Suprapubic skin (tissue), 4 donors: ENCODE results near the gene CST3. TPM values are rescaled to one million over a fixed set of nuclear protein-coding genes. Genes with fewer than 3 reads are reported as not detected.
"Not testable (repeated sequence)": the region's sequence is repeated elsewhere in the genome, so short reads cannot be mapped to it uniquely, and the experiment has no call there.

Experiments
- DNase-seq, 2 donors: peaks; one replicate each; pipeline ENCODE4 v3.0.0-alpha.2; 2019; ENCODE audit warnings: low spot score in 2 of 2
- H3K27ac ChIP-seq: fragments of 200-600 bp; sonication (generic); one replicate; pipeline ENCODE4 v1.5.1; 2019
- H3K27me3 ChIP-seq: fragments of 200-600 bp; sonication (generic); one replicate; pipeline ENCODE4 v1.5.1; 2019
- H3K36me3 ChIP-seq: fragments of 200-600 bp; sonication (generic); one replicate; pipeline ENCODE4 v1.5.1; 2019
- H3K4me1 ChIP-seq: fragments of 200-600 bp; sonication (generic); one replicate; pipeline ENCODE4 v1.5.1; 2019
- H3K4me3 ChIP-seq: fragments of 200-600 bp; sonication (generic); one replicate; pipeline ENCODE4 v1.5.1; 2019; ENCODE audit warnings: mild to moderate bottlenecking
- H3K9me3 ChIP-seq: fragments of 200-600 bp; sonication (generic); one replicate; pipeline ENCODE4 v1.5.1; 2019
- EP300 ChIP-seq: sonication (generic); formaldehyde crosslinking; IDR thresholded peaks from one replicate; pipeline ENCODE4 v1.6.1; 2017; ENCODE audit warnings: antibody characterized with exemption
- POLR2A ChIP-seq, 2 donors: fragments of 450-650 bp; IDR thresholded peaks; one replicate each; pipeline ENCODE4 v1.6.1; 2017; ENCODE audit warnings: antibody characterized with exemption in 2 of 2, mild to moderate bottlenecking in 2 of 2, moderate library complexity in 2 of 2
- POLR2AphosphoS5 ChIP-seq, 3 donors: sonication (generic); formaldehyde crosslinking; IDR thresholded peaks; one replicate each; pipeline ENCODE4 v1.6.1; 2017; ENCODE audit warnings: antibody characterized with exemption in 3 of 3
- WGBS: methylation state at CpG from one replicate; pipeline ENCODE4 v1.1.5; 2018; 5-methylcytosine and 5-hydroxymethylcytosine counted together
- total RNA-seq, 4 donors: library from RNA; depleted of rRNA; stranded (reverse); fragments of >200 nt; gene quantifications; one replicate each; pipeline ENCODE4 v1.1.0, GENCODE V29; 2016
- TF ChIP-seq, protein P1 (sequence below), 2 donors: fragments of 200-600 bp in 1 of 2; fragments of 450-650 bp in 1 of 2; sonication (generic) in 1 of 2; IDR thresholded peaks; one replicate each; pipeline ENCODE4 v1.5.1; 2016 to 2019; ENCODE audit warnings: antibody characterized with exemption in 2 of 2, mild to moderate bottlenecking in 1 of 2, moderate library complexity in 1 of 2

CST3 gene
- total RNA-seq, 4 donors from 2014 or later: 258 to 476 (median 386) TPM

DNA sequence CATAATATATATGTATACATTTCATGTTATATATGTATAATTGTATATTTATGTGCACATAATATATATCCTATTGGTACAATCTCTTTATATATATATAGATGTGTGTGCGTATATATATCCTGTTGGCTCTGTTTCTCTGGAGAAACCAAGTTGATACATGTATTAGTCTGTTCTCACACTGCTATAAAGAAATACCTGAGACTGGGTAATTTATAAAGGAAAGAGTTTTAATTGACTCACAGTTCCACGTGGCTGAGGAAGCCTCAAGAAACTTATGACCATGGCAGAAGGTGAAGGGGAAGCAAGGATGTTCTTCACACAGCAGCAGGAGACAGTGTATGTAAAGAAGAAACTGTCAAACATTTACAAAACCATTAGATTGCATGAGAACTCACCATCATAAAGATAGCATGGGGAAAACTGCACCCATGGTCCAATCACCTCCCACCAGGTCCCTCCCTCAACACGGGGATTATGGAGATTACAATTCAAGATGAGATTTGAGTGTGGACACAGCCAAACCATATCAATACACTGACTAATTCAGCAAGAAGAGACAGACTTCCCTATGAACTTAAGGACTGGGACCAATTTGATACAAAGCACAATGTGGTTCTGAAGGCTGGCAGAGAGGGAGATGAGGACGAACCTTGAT, 14.0 kb downstream of the CST3 start:
- WGBS: 55% methylated on average over 4 of the region's 4 CpGs
- peak overlapping the region; percentile 84 for H3K27ac ChIP-seq
- peaks cover 44% of the 10 kb centered on the region for H3K4me1 ChIP-seq
- no peaks in the 10 kb centered on the region for H3K27me3 ChIP-seq
- no peaks in the 10 kb centered on the region for H3K36me3 ChIP-seq
- no peak for DNase-seq
- H3K4me3 ChIP-seq: no peak overlapping the region
- TF ChIP-seq, protein P1, sequence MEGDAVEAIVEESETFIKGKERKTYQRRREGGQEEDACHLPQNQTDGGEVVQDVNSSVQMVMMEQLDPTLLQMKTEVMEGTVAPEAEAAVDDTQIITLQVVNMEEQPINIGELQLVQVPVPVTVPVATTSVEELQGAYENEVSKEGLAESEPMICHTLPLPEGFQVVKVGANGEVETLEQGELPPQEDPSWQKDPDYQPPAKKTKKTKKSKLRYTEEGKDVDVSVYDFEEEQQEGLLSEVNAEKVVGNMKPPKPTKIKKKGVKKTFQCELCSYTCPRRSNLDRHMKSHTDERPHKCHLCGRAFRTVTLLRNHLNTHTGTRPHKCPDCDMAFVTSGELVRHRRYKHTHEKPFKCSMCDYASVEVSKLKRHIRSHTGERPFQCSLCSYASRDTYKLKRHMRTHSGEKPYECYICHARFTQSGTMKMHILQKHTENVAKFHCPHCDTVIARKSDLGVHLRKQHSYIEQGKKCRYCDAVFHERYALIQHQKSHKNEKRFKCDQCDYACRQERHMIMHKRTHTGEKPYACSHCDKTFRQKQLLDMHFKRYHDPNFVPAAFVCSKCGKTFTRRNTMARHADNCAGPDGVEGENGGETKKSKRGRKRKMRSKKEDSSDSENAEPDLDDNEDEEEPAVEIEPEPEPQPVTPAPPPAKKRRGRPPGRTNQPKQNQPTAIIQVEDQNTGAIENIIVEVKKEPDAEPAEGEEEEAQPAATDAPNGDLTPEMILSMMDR (IDR thresholded peaks at IDR 0.05): no peak
- TF ChIP-seq EP300 (no peak), POLR2AphosphoS5 (IDR thresholded peaks at IDR 0.05) (no peak), POLR2A (IDR thresholded peaks at IDR 0.05) (no peak)
- no peaks in the 10 kb centered on the region for H3K9me3 ChIP-seq

DNA sequence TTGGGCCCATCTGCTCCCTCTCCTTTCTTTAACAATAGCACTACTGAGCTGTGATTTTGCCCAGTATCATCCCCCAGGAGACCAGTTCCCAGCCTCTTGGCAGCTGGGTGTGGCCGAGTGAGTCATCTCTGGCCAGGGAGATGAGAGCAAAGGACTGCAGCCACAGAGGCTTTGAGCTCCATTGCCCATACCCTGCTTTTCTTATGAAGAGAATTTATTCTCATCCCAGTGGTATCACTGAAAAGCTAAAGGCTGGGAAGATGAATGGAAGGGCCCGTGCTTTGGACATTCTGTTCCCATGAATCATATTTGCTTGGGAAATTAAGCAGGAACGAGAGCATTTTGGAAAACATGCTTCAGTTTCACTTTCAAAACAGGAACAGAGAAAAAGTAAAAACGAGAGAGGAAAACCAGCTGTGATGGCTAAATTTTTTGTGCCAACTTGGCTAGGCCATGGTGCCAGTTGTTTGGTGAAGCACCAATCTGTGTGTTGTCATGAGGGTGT, 14.9 kb downstream of the CST3 start:
- 10% methylated on average over 4 of the region's 4 CpGs for whole genome bisulfite sequencing
- TF ChIP-seq, protein P1 (IDR thresholded peaks at IDR 0.05): no peak
- no peak for TF ChIP-seq POLR2A (IDR thresholded peaks at IDR 0.05)
- peak; percentile 88 to 98 (median 89) for TF ChIP-seq POLR2AphosphoS5 (IDR thresholded peaks at IDR 0.05)
- TF ChIP-seq EP300: peak; percentile 92
- no peaks in the 10 kb centered on the region for H3K27me3 ChIP-seq
- H3K4me3 ChIP-seq: peak overlapping the region; percentile 23
- peak in 1 of 2 donors; percentile 86 for DNase-seq
- H3K9me3 ChIP-seq: no peaks in the 10 kb centered on the region
- peaks cover 40% of the 10 kb centered on the region for H3K4me1 ChIP-seq
- H3K36me3 ChIP-seq: no peaks in the 10 kb centered on the region
- peak overlapping the region; percentile 84 for H3K27ac ChIP-seq

GRCh38 chr20:23622401-23622800, 15.4 kb downstream of the CST3 start:
- not testable (repeated sequence) for H3K9me3 ChIP-seq, H3K27me3 ChIP-seq, DNase-seq, H3K4me3 ChIP-seq, H3K36me3 ChIP-seq
- Histone ChIP-seq H3K4me1 (peaks cover 40% of the 10 kb centered on the region), H3K27ac (peak overlapping the region; percentile 84)
- WGBS: 42% methylated on average over 3 of the region's 3 CpGs

GRCh38 chr20:23620670-23621386, 16.9 kb downstream of the CST3 start:
- H3K9me3 ChIP-seq, H3K27ac ChIP-seq, DNase-seq, H3K36me3 ChIP-seq, H3K4me3 ChIP-seq, H3K27me3 ChIP-seq: not testable (repeated sequence)
- H3K4me1 ChIP-seq: peaks cover 33% of the 10 kb centered on the region
- 76% methylated on average over 6 of the region's 11 CpGs for WGBS

DNA sequence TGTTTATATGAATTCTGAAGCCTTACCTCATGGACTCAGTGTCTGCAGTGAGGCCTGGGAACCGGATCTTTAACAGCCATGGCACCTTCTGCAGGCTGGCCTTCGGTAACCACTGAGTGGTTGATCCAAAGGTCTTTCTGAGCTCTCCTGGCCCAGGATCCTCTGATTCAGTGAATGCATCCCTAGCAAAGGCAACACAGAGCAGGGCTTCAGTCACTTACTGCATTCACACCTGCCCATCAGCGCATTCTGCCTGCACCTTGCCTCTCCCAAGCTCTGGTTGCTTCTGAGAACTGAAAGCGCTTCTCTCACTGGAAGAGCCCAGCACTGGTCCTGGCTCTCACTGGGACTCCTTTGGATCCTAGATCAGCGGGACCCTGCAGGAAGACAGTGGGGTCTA, 23.6 kb downstream of the CST3 start:
- Histone ChIP-seq H3K9me3 (no peaks in the 10 kb centered on the region), H3K4me3 (no peak overlapping the region), H3K36me3 (no peaks in the 10 kb centered on the region), H3K27ac (peak overlapping the region; percentile 40), H3K27me3 (no peaks in the 10 kb centered on the region), H3K4me1 (peaks cover 13% of the 10 kb centered on the region)
- TF ChIP-seq, protein P1 (IDR thresholded peaks at IDR 0.05): no peak
- TF ChIP-seq EP300 (no peak), POLR2AphosphoS5 (IDR thresholded peaks at IDR 0.05) (no peak), POLR2A (IDR thresholded peaks at IDR 0.05) (no peak)
- DNase-seq: no peak
- WGBS: 85% methylated on average over 5 of the region's 5 CpGs

DNA sequence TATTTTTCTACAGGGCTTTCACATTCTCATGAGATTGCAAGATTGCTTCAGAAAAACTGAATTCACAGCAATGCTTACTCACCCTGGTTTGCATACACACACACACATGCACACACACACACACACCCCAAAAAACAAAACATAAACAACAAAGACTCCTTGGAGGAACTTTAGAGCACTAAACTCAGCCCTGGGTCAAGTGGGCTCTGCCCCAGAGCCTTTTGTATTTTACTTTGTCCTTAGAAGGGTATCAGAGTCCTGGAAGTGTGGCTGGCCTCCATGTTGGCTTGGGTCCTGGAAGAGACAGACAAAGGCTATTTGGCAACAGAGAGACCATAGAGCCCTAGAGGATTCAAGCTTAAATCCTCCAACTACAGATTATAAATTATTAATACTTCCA, 24.1 kb downstream of the CST3 start:
- H3K4me1 ChIP-seq: peaks cover 13% of the 10 kb centered on the region
- TF ChIP-seq POLR2A (IDR thresholded peaks at IDR 0.05) (no peak), EP300 (no peak), POLR2AphosphoS5 (IDR thresholded peaks at IDR 0.05) (no peak)
- TF ChIP-seq, protein P1 (IDR thresholded peaks at IDR 0.05): no peak
- no peak overlapping the region for H3K4me3 ChIP-seq
- H3K27ac ChIP-seq: peak overlapping the region; percentile 40
- DNase-seq: no peak
- no peaks in the 10 kb centered on the region for H3K9me3 ChIP-seq
- no peaks in the 10 kb centered on the region for H3K27me3 ChIP-seq
- H3K36me3 ChIP-seq: no peaks in the 10 kb centered on the region
